ENCODE results near the gene AXIN2.

AXIN2 gene

DNA sequence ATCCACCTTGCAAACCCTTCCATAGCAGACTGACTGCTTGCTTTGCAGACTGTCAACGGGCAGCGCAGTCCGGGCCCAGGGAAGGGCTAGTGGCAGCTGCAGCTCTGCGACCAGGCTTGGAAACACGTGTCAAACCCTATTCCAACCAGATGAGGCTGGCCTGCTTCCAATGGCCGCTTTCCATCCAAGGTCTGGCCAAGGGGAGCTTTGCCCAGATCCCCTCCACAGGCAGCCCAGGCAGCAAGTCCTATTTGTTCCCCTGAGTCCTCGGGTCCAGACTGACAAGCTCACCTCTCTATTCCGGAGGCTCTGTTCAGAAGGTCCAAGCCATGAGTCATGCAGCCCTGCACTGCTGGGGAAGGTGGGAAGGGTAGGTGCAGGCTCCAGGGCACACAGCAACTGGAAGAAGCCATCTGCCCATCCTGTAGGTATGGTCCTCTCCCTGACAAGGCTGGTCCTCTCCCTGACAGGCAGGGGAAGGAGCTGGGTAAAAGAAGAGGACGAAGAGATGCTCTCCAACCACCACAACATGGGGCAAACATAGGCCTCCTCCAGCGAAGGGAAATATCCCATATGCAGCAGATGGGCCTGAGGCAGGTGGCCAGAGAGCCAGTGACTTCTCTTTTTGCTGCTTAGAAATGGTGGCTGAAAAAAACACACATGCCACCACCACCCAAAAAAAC is 22.6 kb upstream of the AXIN2 start:
- in situ Hi-C loops (cut with MboI; ENCODE audit: low sequenced_read_pairs) = no loop called here

DNA sequence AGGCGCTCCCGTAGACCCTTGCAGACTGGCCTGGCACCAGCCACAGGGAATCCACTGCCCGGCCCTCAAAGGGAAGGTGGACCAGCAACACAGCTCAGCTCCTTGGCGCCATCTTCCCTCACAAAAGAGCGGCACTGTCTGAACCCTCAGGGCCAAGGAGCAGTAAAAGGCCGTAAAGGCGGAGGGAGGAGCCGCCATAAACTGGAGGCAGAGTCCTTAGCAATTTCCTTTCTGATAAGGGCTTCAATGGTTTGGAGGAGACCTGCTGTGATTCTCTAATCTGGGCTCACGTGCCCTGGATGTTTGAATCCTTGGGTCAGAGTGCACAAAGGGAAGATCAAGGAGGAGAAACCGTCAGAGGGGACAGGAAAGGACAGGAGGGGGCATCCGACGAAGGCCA is 15.5 kb upstream of the AXIN2 start:
- in situ Hi-C loops (cut with MboI; ENCODE audit: low sequenced_read_pairs) = no loop called here

DNA sequence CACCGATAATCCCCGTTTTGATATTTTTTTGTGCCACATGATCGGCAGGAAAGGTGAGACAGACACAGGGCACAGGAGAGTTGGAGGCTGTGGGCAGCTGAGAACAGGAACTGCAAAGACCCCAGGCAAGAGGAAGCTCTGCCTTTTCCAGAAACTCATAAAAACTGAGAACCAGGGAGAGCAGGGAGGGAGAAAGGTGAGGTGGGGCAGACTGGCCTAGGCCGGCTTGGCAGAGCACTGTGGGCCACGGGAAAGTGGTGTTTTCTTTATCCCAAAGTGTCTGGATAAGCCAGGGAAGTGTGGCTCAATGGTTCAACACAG is 11.8 kb upstream of the AXIN2 start:
- in situ Hi-C loops (cut with MboI; ENCODE audit: low sequenced_read_pairs) = no loop called here

DNA sequence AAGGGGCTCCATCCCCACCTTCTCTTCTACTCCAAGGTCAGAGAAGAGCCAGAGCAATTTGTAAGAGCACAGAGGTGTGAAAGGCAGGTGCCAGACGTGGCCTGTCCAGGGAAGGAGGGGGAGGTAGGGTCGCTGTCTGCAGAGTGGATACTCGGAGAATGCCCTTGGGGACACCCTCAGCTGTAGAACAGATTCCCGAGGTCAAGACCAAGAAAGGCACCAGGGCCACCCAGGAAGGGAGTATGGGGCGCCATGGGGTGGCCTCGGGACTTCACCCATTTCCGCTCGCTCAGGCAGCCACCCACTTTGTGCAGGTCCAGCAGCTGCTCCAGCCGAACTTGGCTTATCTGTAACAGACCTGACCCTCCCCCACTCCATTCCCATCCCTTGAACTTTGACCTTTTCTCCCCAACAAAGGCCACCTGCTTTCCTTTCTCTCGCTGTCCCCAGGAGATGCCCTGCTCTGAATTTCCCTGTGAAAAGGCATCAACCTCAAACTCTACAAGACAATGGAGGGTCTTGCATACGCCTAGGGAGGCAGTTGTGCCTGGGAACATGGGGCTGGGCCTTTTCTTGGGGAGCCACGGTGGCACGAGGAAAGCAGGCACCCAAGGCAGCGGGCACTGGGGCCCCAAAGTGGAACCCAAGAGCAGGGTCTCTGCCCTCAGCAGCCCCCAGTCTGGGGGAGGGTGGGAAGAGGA is 11.3 kb upstream of the AXIN2 start:
- in situ Hi-C loops (cut with MboI; ENCODE audit: low sequenced_read_pairs) = no loop called here

DNA sequence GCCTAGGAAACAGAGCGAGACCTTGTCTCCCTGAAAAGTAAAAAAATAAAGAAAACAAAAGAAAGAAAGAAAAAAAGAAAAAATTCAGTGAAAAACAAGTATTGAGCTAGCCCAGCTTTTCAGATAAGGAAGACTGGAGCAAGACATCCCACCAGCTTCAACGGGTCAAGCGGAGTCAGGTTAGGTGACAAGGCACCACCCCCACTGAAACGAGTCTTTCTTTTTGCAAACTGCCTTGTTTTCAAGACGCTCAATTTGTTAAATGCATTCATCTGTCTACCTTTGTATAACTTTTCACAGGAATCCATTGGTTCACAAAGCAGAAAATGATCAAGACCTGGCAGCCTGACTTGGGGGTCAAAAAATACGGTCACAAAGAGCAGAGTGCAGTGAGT is 10.7 kb upstream of the AXIN2 start:
- in situ Hi-C loops (cut with MboI; ENCODE audit: low sequenced_read_pairs) = no loop called here

DNA sequence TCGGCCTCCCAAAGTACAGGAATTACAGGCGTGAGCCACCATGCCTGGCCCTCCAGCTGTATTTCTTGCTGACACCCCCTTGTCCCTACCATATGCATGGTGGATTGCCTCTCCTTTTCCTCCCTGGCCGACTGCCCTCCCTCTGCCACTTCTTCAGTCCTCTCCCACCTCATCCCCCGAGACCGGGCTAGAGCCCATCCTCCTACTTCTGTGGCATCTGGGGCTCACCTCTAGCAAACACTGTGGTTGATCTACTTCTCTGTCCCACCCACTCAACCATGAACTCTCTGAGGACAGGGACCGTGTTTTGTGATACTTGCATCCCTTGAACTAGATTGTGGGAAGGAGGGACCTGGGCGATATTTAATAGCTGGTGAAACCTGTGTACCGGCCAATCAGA is 7.5 kb upstream of the AXIN2 start:
- in situ Hi-C loops (cut with MboI; ENCODE audit: low sequenced_read_pairs) = no loop called here

DNA sequence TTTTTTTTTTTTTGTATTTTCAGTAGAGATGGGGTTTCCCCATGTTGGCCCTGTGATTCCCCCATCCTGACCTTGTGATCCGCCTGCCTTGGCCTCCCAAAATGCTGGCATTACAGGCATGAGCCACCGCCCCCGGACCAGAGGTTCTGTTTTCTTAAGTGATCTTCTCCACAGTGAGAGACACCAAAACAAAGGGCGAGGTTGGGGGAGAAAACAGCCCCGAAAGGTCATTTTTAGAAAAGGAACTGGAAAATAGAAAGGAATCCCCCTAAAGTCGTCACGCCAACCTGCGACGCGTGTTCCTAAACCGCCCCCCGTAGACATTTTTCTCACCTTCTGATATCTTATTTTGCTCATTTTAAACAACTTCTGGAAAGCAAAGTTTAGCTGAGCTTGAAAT is 6.1 kb upstream of the AXIN2 start:
- in situ Hi-C loops (cut with MboI; ENCODE audit: low sequenced_read_pairs) = no loop called here

DNA sequence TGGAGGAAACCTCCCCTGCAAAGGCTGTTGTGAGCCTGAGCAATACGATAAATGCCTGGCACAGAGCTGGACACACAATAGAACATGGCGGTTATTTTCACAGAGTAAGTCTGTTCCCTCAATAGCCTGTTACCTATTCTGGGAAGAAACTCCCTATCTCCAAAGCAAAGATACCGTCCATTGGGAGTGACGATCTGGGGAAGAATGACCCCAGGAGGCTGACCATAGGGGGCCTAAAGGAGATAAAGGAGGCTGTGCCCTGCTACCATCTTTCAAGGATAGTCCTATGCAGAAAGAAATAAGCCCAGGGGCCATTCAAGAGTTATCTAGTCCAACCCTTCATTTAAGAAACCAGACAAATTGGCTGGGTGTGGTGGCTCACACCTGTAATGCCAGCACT is 4.1 kb upstream of the AXIN2 start:
- in situ Hi-C loops (cut with MboI; ENCODE audit: low sequenced_read_pairs) = no loop called here

DNA sequence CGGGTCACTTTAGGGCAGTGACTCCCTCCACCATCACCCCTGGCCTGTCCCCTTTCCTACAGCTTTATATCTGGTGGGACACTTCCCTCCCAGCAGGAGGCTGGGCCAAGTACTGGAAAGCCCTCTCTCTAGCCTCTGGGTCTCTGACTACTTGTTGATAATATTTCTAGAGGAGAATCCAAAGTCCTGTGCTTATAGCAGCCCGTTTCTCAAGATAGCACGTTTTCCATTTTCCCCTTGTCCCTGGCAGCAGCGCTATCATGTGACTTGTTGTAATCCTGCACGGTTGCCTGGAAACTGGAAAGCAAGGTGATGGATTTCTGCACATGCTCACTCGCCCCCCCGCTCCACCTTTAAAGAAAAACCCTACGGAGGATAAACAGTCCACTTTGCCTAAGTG is 3.3 kb upstream of the AXIN2 start:
- in situ Hi-C loops (cut with MboI; ENCODE audit: low sequenced_read_pairs) = no loop called here

DNA sequence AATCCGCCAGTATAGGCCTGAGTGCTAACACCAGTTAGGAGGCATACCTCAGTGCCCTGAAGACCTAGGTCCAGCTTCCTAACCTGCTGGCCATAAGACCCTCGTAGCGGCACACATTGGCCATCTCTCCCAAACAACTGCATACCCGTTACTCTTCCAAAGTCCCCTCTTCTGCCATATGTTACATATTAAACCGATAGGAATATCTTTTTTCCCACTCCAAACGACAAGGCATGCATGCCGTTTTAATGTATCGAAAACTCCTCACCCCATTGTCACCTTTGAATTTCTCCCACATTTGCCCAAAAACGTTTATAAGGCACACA is 721 bp upstream of the AXIN2 start:
- in situ Hi-C loops (cut with MboI; ENCODE audit: low sequenced_read_pairs) = no loop called here

DNA sequence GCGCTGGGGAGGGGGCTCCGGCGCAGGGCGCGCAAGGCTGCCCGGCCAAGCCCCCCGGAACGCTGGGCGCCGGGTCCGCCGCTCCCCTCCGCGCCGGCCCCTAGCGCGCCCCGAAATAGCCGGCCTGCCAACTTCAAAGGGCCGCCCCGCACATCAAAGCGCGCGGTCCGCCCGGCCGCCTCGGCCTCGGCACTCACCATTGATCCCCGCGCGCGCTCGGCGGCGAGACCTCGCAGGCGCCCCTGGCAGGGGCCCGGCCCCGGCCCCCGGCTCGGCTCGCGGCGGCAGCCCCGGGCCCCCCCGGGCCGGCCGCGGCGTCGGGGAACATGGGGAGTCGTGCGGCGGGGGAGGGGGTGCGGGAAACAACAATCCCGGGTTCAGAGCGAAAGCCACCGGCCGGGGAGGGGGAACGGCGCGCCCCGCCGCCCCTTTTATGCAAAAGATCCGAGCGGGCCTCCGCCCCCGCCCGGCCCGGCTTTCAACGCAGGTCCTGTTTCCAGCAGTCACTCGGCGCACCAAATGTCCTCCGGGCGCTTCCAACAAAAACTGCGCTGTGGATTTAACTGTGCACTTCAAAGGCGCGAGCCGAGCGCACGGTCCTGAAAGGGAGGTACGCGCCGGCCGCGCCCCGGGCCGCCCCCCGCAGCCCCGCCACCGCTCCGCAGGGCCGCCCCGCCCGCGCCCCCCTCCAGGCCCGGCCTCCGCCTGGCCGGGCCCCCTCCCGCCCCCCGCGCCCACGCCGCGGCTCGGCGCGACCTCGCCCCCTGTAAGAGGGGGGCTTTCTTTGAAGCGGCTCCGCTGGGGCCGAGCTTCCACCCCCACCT is 608 bp downstream of the AXIN2 start:
- in situ Hi-C loops (cut with MboI; ENCODE audit: low sequenced_read_pairs) = no loop called here

DNA sequence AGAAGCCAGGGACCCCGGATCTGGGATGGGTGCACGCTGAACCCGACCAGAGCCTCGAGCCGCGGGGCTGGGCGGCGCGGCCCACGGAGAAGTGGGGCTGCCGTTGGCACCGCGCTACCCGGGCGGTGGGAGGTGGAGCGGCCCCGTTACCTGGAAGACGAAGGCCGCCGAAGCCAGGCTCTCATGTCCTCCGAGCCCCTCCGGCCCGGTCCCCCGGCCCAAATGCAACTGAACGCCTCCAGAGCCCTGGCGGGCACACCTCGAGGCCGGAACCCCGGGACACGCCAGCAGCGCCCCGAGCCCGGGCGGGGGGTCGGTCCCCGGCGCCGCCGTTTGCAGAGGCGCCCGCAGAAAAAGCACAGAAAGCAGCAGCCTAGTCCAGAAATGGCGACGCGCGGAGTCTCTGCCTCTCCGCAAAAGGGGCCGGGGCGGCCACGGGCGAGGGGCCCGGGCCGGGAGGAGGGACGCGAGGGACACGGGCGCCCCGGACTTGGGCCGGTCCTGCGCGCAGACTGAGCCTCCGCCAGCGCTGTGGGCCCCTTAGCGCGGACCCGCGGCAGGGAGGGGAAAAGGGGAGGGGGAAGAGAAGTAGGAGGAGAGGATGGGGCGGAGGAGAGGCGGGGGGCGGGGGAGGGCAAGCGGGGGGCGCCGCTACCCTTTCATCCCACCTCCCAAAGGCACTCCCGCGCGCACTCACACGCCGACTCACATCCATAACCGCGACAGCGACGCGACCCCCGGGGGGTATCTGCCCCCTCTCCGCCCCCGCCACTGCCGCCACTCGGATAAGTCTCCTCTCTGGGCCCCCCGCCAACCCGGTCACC is 1.4 kb downstream of the AXIN2 start:
- in situ Hi-C loops (cut with MboI; ENCODE audit: low sequenced_read_pairs) = no loop called here

DNA sequence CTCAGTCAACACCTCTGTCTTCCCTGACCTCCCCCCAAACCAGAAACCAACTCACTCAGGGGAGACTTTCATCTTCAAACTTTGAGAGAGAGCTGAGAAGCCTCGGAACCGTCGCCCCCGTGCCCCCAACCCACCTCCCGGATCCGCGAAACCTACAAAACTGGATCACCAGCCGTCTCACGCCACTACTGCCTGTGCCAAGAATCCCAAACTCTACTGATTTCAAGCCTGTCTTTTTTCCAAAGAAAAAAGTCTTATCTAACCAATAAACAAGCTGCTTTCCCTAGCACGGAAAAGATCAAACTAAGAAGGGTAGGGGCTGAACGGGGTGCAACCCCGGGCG is 2.0 kb downstream of the AXIN2 start:
- in situ Hi-C loops (cut with MboI; ENCODE audit: low sequenced_read_pairs) = no loop called here

DNA sequence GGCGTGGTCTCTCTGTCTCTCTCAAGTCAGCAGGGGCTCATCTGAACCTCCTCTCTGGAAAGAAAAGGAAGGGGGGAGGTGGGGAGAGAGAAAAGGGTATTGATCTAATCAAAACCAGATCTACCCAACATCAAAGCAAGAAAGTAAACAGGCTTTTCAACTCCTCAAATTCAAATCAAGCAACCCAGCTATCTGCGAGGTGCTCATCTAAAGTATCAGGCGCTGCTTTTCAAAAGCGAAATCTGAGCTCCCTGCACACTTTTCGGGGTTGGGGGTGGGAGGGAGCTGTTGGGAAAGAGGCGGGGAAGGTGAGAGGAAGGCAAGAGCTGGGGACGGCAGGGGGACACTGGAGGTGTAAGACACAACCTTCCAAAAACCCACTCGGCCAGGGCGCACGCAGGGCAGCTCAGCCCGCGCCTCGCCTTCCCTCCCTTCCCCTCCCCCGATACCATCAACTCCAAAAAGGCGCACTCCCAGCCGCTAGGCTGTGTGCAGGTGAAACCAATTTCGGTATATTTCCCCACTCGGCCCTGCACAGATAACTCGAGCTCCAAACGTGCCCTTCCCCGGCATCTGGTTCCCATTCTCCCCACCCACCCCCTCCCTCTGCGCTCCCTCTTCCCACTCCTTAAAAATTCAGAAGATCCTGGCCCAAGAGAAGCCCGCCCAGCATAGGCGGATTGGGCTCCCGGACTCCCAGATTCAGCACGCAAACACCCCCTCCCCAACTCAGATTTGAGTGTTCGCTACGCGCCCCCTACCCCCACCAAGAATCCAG is 2.6 kb downstream of the AXIN2 start:
- in situ Hi-C loops (cut with MboI; ENCODE audit: low sequenced_read_pairs) = no loop called here

DNA sequence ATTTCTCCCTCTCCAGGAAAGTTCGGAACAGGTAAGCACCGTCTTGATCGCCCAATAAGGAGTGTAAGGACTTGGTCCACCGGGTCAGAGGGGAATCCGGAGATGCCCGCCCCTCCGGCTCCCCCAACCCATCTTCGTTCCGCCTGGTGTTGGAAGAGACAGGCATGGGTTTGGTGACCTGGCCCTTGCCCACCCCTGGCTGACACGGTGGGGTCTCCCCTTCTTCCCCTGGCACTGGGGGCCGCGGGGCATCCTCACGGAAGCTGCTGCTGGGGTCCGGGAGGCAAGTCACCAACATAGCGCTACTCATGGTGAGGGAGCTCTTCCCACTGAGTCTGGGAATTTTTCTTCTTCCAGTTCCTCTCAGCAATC is 3.2 kb downstream of the AXIN2 start:
- in situ Hi-C loops (cut with MboI; ENCODE audit: low sequenced_read_pairs) = no loop called here

DNA sequence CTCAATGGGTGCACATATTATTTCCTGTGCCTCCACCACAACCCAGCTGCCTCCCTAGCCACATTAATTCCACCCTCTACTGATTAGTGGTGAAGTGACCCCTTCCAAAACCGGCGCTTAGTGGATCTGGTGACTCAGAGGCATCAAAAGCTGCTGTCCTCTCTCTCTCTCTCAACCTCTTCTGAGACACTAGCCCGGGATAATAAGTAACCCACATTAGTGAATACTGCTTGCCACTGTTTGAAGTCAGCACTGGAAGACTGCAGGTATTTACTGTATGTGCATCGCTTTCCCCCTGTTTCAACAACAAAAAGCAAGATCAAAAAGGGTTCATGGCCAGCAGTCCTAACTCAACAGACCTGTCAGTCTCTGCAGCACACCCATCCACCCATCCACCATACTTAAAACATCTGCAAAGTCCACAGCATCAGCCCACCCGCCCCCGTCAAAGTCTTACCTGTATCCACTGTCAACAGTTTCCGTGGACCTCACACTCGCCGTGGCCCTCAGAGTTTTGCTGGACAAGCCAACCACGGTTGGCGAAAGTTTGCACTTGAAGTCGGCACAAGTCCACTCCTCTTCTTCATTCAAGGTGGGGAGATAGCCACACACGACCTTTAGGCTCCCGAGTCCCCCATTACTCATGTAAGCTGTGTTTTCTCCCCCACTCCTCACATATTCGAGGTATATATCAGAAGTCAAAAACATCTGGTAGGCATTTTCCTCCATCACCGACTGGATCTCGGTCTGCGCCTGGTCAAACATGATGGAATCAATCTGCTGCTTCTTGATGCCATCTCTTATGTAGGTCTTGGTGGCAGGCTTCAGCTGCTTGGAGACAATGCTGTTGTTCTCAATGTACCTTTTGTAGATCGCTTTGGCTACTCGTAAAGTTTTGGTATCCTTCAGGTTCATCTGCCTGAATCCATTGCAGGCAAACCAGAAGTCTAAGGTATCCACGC is 3.8 kb downstream of the AXIN2 start:
- in situ Hi-C loops (cut with MboI; ENCODE audit: low sequenced_read_pairs) = no loop called here

DNA sequence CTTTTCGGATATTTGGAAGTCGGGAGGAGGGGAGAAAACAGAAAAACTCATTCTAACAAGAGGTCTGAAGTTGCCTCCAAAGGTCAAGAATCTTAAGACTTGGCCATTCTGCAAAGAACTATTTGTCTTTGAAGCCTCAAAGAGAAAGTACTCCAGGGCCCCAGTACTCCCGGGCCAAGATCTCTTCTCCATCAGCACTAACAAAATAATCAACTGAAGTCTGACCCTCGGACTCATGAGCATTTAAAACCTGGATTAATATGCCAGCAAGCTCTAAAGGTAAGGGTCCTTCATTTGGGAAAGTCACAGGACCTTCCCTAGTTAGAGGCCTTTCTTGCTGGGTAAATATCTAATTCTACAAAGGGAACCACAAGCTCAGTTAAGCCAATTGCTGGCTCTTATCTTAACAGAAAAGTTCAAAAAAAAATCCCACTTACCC is 4.5 kb downstream of the AXIN2 start:
- in situ Hi-C loops (cut with MboI; ENCODE audit: low sequenced_read_pairs) = no loop called here

DNA sequence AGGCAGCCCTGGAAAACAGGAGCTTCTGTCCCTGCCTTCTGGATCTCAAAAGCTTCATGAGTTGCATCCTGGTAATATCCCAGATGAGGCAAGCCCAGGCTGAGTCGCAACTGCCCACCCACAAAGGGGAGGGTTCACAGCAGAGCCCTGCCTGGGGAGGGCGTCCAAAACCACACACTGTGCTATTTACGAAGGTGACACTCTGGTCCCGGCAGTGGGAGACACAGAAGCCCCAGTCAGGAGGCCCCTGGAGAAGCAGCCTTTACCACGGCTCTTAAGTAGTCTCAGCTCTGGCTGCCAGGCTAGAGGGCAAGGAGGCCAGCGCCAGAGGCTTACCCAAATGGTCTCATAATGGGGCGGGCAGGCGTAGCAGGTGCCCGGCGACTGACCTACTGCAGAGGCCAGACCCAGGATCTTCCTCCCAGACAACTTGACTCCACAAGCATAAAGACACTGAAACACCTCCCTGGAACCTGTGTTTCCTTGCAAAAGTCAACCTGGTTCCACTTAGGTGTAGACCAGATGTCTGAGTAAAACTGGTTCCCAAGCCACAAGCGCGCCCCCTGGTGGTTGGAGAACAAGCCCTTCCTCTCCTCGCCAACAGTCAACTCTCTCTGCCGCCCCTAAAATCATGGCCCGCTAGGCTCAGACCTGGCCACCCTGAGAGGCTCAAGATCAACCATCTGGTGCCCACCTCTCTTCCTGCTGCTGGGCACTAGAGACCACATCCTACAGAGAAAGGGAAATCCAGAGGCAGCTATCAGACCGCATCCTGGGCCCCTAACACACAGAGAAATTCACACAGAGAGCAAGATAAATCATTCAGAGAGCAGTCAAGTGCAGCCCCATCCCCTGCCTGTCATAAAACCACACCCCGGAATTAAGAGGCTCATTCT is 5.2 kb downstream of the AXIN2 start:
- in situ Hi-C loops (cut with MboI; ENCODE audit: low sequenced_read_pairs) = no loop called here

Measured in HL-60/S4 treated with retinoic acid at 250 ng/mL for 4 days and 3 days (cell line).